ENCODE results near the gene CCDC134.

CCDC134 gene

DNA sequence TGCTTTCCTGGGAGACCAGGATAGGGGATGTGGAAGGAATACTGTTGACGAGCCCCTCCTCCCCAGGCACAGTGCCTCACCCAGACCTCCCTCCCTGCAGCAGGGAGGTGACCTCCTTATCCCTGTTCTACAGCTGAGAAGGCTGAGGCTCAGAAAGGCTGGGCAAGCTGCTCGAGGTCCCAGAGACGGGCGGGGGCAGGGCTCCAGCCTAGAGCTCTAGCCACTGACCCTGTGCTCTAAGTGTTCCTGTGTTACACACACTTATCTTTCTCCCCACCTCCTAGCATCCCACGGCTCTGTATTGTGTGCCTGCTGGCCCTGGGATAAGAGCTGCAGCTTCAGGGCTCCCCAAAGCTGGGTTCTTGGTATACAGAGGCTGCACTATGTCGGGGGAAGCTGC lies 7.9 kb downstream of the CCDC134 start:
- TF ChIP-seq, protein P1, sequence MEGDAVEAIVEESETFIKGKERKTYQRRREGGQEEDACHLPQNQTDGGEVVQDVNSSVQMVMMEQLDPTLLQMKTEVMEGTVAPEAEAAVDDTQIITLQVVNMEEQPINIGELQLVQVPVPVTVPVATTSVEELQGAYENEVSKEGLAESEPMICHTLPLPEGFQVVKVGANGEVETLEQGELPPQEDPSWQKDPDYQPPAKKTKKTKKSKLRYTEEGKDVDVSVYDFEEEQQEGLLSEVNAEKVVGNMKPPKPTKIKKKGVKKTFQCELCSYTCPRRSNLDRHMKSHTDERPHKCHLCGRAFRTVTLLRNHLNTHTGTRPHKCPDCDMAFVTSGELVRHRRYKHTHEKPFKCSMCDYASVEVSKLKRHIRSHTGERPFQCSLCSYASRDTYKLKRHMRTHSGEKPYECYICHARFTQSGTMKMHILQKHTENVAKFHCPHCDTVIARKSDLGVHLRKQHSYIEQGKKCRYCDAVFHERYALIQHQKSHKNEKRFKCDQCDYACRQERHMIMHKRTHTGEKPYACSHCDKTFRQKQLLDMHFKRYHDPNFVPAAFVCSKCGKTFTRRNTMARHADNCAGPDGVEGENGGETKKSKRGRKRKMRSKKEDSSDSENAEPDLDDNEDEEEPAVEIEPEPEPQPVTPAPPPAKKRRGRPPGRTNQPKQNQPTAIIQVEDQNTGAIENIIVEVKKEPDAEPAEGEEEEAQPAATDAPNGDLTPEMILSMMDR (IDR thresholded peaks at IDR 0.05; ENCODE audit: unreplicated experiment in 3 of 3), result no peak
- Mint-ChIP-seq H3K27me3 (ENCODE audit: low read depth) (no peaks in the 10 kb centered on the region), H3K36me3 (ENCODE audit: low read depth) (peaks cover 29% of the 10 kb centered on the region), H3K4me1 (peaks cover 7% of the 10 kb centered on the region), H3K4me3 (no peak overlapping the region), H3K27ac (no peak overlapping the region), H3K9me3 (no peaks in the 10 kb centered on the region)

DNA sequence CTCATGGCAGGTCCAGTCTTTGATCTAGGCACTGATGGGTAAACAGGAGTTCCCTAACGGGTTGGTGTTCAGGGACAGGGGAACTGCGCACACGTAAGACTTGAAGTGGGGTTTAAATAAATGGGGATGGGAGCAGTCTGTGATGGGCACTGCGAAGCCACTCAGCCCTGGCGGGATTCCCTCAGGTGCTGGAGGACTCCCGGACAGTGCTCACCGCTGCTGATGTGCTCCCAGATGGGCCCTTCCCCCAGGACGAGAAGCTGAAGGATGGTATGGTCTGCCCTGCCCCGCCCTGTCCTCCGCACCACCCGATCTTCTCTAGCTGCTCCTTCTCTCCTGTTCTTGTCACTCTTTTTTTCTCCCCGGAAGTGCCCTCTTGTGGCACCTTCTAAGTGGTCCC lies 9.5 kb downstream of the CCDC134 start:
- Mint-ChIP-seq H3K36me3 (ENCODE audit: low read depth) (peaks cover 40% of the 10 kb centered on the region), H3K27ac (no peak overlapping the region), H3K27me3 (ENCODE audit: low read depth) (no peaks in the 10 kb centered on the region), H3K9me3 (no peaks in the 10 kb centered on the region), H3K4me1 (no peaks in the 10 kb centered on the region), H3K4me3 (no peak overlapping the region)
- TF ChIP-seq, protein P1 (IDR thresholded peaks at IDR 0.05; ENCODE audit: unreplicated experiment in 3 of 3), result no peak

DNA sequence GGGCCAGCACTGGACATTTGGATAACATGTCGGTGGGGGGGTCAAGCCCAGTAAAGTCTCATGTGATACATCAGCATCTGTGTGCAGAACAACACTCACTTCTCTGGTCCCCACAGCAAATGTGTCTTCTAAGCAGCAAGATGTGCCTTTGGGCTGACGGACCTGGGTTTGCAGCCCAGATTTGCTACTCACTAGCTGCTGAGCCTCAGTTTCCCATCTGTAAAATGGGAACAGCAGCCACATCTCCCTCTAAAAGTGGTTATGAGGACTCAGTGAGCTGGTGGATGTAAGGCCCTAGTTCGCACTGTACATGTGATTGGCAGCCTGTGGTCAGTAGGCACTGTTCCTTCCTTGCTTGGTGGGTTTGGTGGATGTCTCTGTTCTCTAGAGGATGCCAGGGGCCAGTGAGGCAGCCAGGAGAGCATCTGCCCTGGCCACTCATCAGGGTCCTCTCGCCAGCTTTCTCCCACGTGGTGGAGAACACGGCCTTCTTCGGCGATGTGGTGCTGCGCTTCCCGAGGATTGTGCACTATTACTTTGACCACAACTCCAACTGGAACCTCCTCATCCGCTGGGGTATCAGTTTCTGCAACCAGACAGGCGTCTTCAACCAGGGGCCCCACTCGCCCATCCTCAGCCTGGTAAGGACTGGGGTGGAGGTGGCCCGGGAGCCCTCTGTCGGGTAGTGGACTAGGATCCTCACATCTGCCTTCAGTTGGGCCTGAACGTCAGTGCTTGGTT lies 12.5 kb downstream of the CCDC134 start:
- Mint-ChIP-seq H3K4me3 (no peak overlapping the region), H3K4me1 (peaks cover 18% of the 10 kb centered on the region), H3K9me3 (no peaks in the 10 kb centered on the region), H3K27me3 (ENCODE audit: low read depth) (no peaks in the 10 kb centered on the region), H3K27ac (no peak overlapping the region), H3K36me3 (ENCODE audit: low read depth) (peaks cover 46% of the 10 kb centered on the region)
- TF ChIP-seq, protein P1 (IDR thresholded peaks at IDR 0.05; ENCODE audit: unreplicated experiment in 3 of 3), result no peak

DNA sequence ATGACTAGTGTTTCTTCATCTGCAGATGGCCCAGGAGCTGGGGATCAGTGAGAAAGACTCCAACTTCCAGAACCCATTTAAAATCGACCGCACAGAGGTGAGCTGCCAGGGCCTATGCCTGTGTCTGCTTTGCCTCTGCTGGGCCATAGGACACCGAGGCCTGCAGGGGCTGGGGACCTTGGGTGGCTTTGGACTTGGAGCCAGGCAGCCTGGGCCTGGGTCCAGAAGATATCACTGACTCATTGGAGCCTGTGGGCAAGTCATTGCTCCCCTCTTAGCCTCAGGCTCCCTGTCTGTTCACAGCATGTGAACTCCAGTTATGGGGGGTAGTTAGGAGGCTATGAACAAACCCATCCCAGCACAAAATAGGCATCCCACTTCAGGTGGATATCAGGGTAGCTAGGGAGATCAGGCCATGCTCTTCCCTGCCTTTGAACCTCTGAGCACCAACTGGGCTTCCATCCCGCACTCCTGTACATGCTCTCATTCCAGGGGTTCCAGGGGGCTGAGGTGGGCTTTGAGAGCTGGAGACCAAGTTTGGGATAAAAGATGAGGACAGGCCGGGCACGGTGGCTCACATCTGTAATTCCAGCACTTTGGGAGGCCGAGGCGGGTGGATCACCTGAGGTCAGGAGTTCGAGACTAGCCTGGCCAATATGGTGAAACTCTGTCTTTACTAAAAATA lies 13.4 kb downstream of the CCDC134 start:
- H3K9me3 Mint-ChIP-seq, result no peaks in the 10 kb centered on the region
- peaks cover 18% of the 10 kb centered on the region for H3K4me1 Mint-ChIP-seq
- H3K27me3 Mint-ChIP-seq (ENCODE audit: low read depth), result no peaks in the 10 kb centered on the region
- TF ChIP-seq, protein P1 (IDR thresholded peaks at IDR 0.05; ENCODE audit: unreplicated experiment in 3 of 3), result no peak
- no peak overlapping the region for H3K27ac Mint-ChIP-seq
- peaks cover 45% of the 10 kb centered on the region for H3K36me3 Mint-ChIP-seq (ENCODE audit: low read depth)
- H3K4me3 Mint-ChIP-seq, result no peak overlapping the region

DNA sequence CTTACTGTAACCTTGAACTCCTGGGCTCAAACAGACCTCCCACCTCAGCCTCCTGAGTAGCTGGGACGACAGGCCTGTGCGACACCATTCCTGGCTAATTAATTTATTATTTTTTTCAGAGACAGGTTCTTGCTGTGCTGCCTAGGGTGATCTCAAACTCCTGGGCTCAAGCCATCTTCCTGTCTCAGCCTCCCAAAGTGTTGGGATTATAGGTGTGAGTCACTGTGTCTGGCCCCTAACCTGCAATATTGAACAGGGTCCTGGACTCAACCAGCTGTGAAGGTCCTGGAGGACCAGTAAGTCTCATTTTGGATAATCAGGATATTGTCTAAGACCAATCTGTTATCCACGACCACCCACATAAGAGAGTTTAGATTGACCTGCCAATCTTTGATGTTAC lies 15.2 kb downstream of the CCDC134 start:
- peaks cover 35% of the 10 kb centered on the region for H3K36me3 Mint-ChIP-seq (ENCODE audit: low read depth)
- H3K4me1 Mint-ChIP-seq, result peaks cover 29% of the 10 kb centered on the region
- H3K9me3 Mint-ChIP-seq, result no peaks in the 10 kb centered on the region
- H3K4me3 Mint-ChIP-seq, result peak overlapping the region in 1 of 3 experiments; percentile 64
- no peaks in the 10 kb centered on the region for H3K27me3 Mint-ChIP-seq (ENCODE audit: low read depth)
- TF ChIP-seq, protein P1 (IDR thresholded peaks at IDR 0.05; ENCODE audit: unreplicated experiment in 3 of 3), result no peak
- peak overlapping the region; percentile 85 to 94 (median 86) for H3K27ac Mint-ChIP-seq
